ENCODE data around the gene PPP3CA. TPM values are rescaled to one million over a fixed set of nuclear protein-coding genes. Genes with fewer than 3 reads are reported as not detected.

PPP3CA gene
- total RNA-seq, 1 experiment from 2014 or later: 33.8 TPM

DNA sequence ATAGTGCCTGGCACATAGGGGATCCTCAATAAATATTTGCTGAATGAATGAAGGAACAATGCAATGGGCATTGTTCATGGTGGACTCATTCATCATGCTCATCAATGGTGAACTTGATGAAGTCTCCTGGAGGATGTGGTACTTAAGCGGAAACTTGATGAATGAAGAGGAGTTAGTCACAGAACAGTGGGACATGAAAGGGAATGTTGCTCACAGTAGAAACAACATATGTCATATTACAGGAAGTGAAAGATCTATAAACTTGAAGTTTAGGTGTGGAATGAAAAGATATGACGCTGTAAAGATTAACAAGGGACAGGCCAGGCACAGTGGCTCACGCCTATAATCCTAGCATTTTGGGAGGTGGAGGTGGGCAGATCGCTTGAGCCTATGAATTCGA lies 224.1 kb downstream of the PPP3CA start:
- Mint-ChIP-seq H3K27ac (ENCODE audit: unreplicated experiment) (no peak overlapping the region), H3K9me3 (ENCODE audit: unreplicated experiment) (no peaks in the 10 kb centered on the region), H3K27me3 (ENCODE audit: insufficient read depth, unreplicated experiment) (no peaks in the 10 kb centered on the region), H3K4me3 (ENCODE audit: unreplicated experiment) (no peak overlapping the region), H3K4me1 (ENCODE audit: low read depth, unreplicated experiment) (no peaks in the 10 kb centered on the region), H3K36me3 (ENCODE audit: insufficient read depth, unreplicated experiment) (no peaks in the 10 kb centered on the region)
- no peak for DNase-seq
- intact Hi-C loops (cut with micrococcal nuclease; ENCODE audit: unreplicated experiment): no loop called here
- ChIA-PET POLR2A (no interaction called here), CTCF (no interaction called here)
- no peaks in the 10 kb centered on the region for H3K27me3 ChIP-seq (replicated peaks; ENCODE audit: control insufficient read depth, insufficient read depth, low read length)
- TF ChIP-seq, protein P1, sequence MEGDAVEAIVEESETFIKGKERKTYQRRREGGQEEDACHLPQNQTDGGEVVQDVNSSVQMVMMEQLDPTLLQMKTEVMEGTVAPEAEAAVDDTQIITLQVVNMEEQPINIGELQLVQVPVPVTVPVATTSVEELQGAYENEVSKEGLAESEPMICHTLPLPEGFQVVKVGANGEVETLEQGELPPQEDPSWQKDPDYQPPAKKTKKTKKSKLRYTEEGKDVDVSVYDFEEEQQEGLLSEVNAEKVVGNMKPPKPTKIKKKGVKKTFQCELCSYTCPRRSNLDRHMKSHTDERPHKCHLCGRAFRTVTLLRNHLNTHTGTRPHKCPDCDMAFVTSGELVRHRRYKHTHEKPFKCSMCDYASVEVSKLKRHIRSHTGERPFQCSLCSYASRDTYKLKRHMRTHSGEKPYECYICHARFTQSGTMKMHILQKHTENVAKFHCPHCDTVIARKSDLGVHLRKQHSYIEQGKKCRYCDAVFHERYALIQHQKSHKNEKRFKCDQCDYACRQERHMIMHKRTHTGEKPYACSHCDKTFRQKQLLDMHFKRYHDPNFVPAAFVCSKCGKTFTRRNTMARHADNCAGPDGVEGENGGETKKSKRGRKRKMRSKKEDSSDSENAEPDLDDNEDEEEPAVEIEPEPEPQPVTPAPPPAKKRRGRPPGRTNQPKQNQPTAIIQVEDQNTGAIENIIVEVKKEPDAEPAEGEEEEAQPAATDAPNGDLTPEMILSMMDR (IDR thresholded peaks at IDR 0.05; ENCODE audit: insufficient read depth in 1 of 2, low read depth in 1 of 2, low read length in 1 of 2, severe bottlenecking in 1 of 2, unreplicated experiment in 1 of 2): no peak
- no peaks in the 10 kb centered on the region for H3K4me1 ChIP-seq
- H3K4me3 ChIP-seq (ENCODE audit: low read depth, low read length): no peak overlapping the region
- no peaks in the 10 kb centered on the region for H3K9me3 ChIP-seq
- no TSS peak for BruUV-seq (replicated peaks)
- H3K36me3 ChIP-seq (ENCODE audit: control insufficient read depth, insufficient read depth, low read length): no peaks in the 10 kb centered on the region

- CTCF ChIA-PET: no interaction called here
- Histone ChIP-seq H3K4me1 (no peaks in the 10 kb centered on the region), H3K4me3 (ENCODE audit: low read depth, low read length) (no peak overlapping the region), H3K36me3 (ENCODE audit: control insufficient read depth, insufficient read depth, low read length) (no peaks in the 10 kb centered on the region), H3K27me3 (replicated peaks; ENCODE audit: control insufficient read depth, insufficient read depth, low read length) (no peaks in the 10 kb centered on the region), H3K9me3 (no peaks in the 10 kb centered on the region)
- intact Hi-C loops (cut with micrococcal nuclease; ENCODE audit: unreplicated experiment): no loop called here
- no peaks in the 10 kb centered on the region for H3K9me3 Mint-ChIP-seq (ENCODE audit: unreplicated experiment)
- H3K36me3 Mint-ChIP-seq (ENCODE audit: insufficient read depth, unreplicated experiment): no peaks in the 10 kb centered on the region
- no peaks in the 10 kb centered on the region for H3K4me1 Mint-ChIP-seq (ENCODE audit: low read depth, unreplicated experiment)
- no peak for DNase-seq
- POLR2A ChIA-PET: no interaction called here
- H3K4me3 Mint-ChIP-seq (ENCODE audit: unreplicated experiment): no peak overlapping the region
- TF ChIP-seq, protein P1 (IDR thresholded peaks at IDR 0.05; ENCODE audit: insufficient read depth in 1 of 2, low read depth in 1 of 2, low read length in 1 of 2, severe bottlenecking in 1 of 2, unreplicated experiment in 1 of 2): no peak
- BruUV-seq (replicated peaks): no TSS peak
- no peak overlapping the region for H3K27ac Mint-ChIP-seq (ENCODE audit: unreplicated experiment)
- H3K27me3 Mint-ChIP-seq (ENCODE audit: insufficient read depth, unreplicated experiment): no peaks in the 10 kb centered on the region
Observed at GRCh38 chr4:101122019-101122418, 225.3 kb downstream of the PPP3CA start.

GRCh38 chr4:101119141-101119540 lies 228.2 kb downstream of the PPP3CA start:
- CTCF ChIA-PET: no interaction called here
- H3K27me3 ChIP-seq (replicated peaks; ENCODE audit: control insufficient read depth, insufficient read depth, low read length): no peaks in the 10 kb centered on the region
- no peak overlapping the region for H3K27ac Mint-ChIP-seq (ENCODE audit: unreplicated experiment)
- no TSS peak for BruUV-seq (replicated peaks)
- no peak for DNase-seq
- 0 out of 2 replicates have a peak, but pooled peaks cover 4% of the 10 kb centered on the region for H3K4me1 ChIP-seq
- TF ChIP-seq, protein P1 (IDR thresholded peaks at IDR 0.05; ENCODE audit: insufficient read depth in 1 of 2, low read depth in 1 of 2, low read length in 1 of 2, severe bottlenecking in 1 of 2, unreplicated experiment in 1 of 2): no peak
- no peaks in the 10 kb centered on the region for H3K4me1 Mint-ChIP-seq (ENCODE audit: low read depth, unreplicated experiment)
- no peaks in the 10 kb centered on the region for H3K27me3 Mint-ChIP-seq (ENCODE audit: insufficient read depth, unreplicated experiment)
- no peak overlapping the region for H3K4me3 Mint-ChIP-seq (ENCODE audit: unreplicated experiment)
- intact Hi-C loops (cut with micrococcal nuclease; ENCODE audit: unreplicated experiment): no loop called here
- no peaks in the 10 kb centered on the region for H3K9me3 ChIP-seq
- no peak overlapping the region for H3K4me3 ChIP-seq (ENCODE audit: low read depth, low read length)
- H3K36me3 ChIP-seq (ENCODE audit: control insufficient read depth, insufficient read depth, low read length): no peaks in the 10 kb centered on the region
- no peaks in the 10 kb centered on the region for H3K9me3 Mint-ChIP-seq (ENCODE audit: unreplicated experiment)
- POLR2A ChIA-PET: no interaction called here
- no peaks in the 10 kb centered on the region for H3K36me3 Mint-ChIP-seq (ENCODE audit: insufficient read depth, unreplicated experiment)
